Measurements from ENCODE around the gene CALU.

CALU gene

DNA sequence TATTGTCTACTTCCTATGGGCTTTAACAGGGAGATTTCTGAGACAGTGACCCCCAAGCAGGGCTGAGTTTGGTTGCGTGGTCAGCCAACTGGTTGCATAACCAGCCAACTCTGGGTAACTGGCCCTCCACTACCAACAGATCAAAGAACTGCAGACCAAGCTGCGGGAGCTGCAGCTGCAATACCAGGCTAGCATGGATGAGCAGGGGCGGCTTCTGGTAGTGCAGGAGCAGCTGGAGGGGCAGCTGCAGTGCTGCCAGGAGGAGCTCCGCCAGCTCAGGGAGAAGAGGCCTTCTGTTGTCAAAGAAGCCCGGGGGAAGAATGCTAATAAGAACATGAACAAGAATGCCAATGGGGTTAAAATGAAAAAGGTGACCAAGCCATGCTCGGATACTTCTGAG is 75.3 kb downstream of the CALU start:
- DNase-seq: no peak

- DNase-seq: no peak
These were observed 76.3 kb downstream of the CALU start for GRCh38 chr7:128815289-128815942.

DNA sequence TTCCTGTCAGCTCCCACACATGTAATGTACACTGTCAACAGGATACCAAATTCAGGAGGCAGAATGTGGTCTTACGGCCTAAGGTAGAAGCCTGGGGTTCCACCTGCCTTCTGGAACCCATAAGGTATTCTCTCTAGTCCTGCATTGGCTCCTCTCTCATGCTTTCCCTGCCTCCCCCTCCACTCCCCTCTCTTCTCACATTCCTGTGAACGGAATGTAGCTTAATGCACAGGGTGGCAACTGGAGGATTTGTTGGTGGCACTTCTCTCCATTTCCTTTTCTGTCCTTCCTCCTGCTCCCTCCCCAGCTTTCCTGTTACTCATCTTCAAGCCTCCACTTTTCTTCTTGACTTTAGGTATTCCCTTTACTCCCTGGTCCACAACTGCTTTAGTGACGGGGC is 79.5 kb downstream of the CALU start:
- no peak for DNase-seq
